Endothelial cell (in vitro differentiated cells): ENCODE measurements around the gene NPHP4. TPM values are rescaled to one million over a fixed set of nuclear protein-coding genes. Genes with fewer than 3 reads are reported as not detected.

Experiments
- DNase-seq: peaks from one replicate; pipeline ENCODE4 v3.0.0; 2021; ENCODE audit warnings: low spot score
- H3K27ac Mint-ChIP-seq: one replicate; pipeline ENCODE4 v1.8.0; 2021; ENCODE audit warnings: mixed read lengths, inconsistent platforms; ENCODE audit not compliant: unreplicated experiment
- H3K27me3 Mint-ChIP-seq: one replicate; pipeline ENCODE4 v1.8.0; 2021; ENCODE audit warnings: mild to moderate bottlenecking, moderate library complexity, mixed read lengths, inconsistent platforms; ENCODE audit not compliant: unreplicated experiment
- H3K36me3 Mint-ChIP-seq: one replicate; pipeline ENCODE4 v1.8.0; 2021; ENCODE audit warnings: mild to moderate bottlenecking, low read depth, mixed read lengths, inconsistent platforms; ENCODE audit not compliant: unreplicated experiment
- H3K4me1 Mint-ChIP-seq: one replicate; pipeline ENCODE4 v1.8.0; 2021; ENCODE audit warnings: mild to moderate bottlenecking, mixed read lengths, inconsistent platforms; ENCODE audit not compliant: unreplicated experiment
- H3K4me3 Mint-ChIP-seq: one replicate; pipeline ENCODE4 v1.8.0; 2021; ENCODE audit warnings: mild to moderate bottlenecking, mixed read lengths, inconsistent platforms; ENCODE audit not compliant: unreplicated experiment
- H3K9me3 Mint-ChIP-seq: one replicate; pipeline ENCODE4 v1.8.0; 2021; ENCODE audit warnings: mixed read lengths, inconsistent platforms; ENCODE audit not compliant: unreplicated experiment
- total RNA-seq: library from RNA; stranded (reverse); fragmentation: NEBNext Ultra II Directional; extraction: Animal tissue kit (Norgen Biotek cat#: 25700); gene quantifications from one replicate; pipeline ENCODE4 v1.2.1, GENCODE V29; 2021; ENCODE audit not compliant: unreplicated experiment
- TF ChIP-seq, protein P1 (sequence below): fragments of 200-600 bp; sonication (generic); IDR thresholded peaks from one replicate; pipeline ENCODE4 v1.5.0; 2021; ENCODE audit warnings: antibody characterized with exemption; ENCODE audit not compliant: unreplicated experiment

NPHP4 gene
- total RNA-seq, 1 donor from 2014 or later, result 15.3 TPM

DNA sequence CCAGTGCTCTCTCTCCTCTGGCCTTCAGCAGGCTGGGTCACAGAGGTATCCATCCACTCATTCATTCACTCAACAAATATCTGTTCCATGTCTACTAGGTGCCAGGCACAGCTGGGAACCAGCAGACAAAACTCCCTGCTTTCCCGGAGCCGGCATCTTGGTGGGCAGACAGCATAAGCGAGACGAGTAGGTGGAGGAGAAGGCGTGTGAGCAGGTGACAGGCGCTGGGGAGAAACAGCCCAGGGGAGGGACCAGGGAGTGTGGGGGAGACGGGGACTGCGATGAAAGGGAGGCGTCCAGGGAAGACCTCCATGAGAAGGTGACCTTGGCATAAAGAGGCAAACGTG is 42.5 kb upstream of the NPHP4 start:
- Mint-ChIP-seq H3K36me3 (no peaks in the 10 kb centered on the region), H3K4me3 (no peak overlapping the region), H3K27ac (no peak overlapping the region), H3K9me3 (no peaks in the 10 kb centered on the region), H3K27me3 (peaks cover 7% of the 10 kb centered on the region), H3K4me1 (no peaks in the 10 kb centered on the region)
- DNase-seq, result no peak
- TF ChIP-seq, protein P1, sequence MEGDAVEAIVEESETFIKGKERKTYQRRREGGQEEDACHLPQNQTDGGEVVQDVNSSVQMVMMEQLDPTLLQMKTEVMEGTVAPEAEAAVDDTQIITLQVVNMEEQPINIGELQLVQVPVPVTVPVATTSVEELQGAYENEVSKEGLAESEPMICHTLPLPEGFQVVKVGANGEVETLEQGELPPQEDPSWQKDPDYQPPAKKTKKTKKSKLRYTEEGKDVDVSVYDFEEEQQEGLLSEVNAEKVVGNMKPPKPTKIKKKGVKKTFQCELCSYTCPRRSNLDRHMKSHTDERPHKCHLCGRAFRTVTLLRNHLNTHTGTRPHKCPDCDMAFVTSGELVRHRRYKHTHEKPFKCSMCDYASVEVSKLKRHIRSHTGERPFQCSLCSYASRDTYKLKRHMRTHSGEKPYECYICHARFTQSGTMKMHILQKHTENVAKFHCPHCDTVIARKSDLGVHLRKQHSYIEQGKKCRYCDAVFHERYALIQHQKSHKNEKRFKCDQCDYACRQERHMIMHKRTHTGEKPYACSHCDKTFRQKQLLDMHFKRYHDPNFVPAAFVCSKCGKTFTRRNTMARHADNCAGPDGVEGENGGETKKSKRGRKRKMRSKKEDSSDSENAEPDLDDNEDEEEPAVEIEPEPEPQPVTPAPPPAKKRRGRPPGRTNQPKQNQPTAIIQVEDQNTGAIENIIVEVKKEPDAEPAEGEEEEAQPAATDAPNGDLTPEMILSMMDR, result no peak

DNA sequence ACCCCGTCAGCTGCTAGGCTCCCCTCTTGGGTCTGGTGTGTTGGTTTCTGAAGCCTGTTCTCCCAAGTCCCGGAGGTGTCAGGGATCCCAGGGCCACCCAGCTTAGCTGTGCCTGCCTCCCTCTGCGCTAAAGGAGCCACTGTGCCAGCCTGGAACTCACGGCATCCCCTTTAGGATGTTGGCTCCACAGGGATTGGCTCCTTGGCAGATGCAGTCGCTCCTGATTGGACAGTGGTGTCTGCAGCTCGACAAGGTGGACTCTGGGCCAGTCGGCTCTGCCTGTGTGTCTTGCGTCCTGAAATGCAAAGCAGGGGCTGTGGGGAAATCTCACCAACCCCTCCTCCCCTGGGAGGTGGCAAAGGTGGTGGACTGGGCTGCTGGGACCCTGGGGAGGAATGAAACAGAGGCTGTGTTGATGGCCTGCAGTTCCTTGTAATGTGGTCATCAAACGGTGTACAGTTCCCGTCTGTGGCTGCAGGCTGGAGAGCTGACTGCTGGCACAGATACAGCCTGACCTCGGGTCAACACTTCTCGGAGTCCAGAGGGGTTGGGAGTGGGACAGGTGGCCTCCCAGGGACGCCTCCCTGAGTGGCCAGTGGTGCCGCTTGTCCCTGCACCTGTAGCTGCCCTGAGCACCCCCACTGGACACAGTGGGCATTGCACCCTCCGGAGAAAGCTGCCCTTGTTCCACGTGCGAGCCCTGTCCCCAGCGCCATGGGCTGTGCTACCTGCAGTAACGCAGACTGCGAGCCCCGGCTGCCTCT is 41.9 kb upstream of the NPHP4 start:
- H3K9me3 Mint-ChIP-seq, result no peaks in the 10 kb centered on the region
- peaks cover 7% of the 10 kb centered on the region for H3K27me3 Mint-ChIP-seq
- no peak overlapping the region for H3K4me3 Mint-ChIP-seq
- H3K4me1 Mint-ChIP-seq, result no peaks in the 10 kb centered on the region
- H3K27ac Mint-ChIP-seq, result no peak overlapping the region
- peak; percentile 82 for DNase-seq
- H3K36me3 Mint-ChIP-seq, result no peaks in the 10 kb centered on the region
- TF ChIP-seq, protein P1, result peak; percentile 90

DNA sequence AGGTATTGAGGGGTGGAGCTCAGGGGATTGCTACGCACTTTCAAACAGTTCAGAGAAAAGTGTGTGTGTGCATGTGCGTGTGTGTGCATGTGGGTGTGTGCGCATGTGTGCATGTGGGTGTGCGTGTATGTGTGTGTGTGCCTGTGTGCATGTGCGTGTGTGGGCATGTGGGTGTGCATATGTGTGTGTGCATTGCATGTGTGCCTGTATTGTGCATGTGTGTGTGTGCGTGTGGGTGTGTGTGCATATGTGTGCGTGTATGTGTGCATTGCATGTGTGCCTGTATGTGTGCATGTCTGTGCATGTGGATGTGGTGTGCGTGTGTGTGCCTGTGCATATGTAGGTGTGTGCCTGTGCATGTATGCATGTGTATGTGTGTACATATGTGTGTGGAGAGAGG is 40.9 kb upstream of the NPHP4 start:
- H3K27ac Mint-ChIP-seq, result no peak overlapping the region
- no peaks in the 10 kb centered on the region for H3K9me3 Mint-ChIP-seq
- H3K4me1 Mint-ChIP-seq, result no peaks in the 10 kb centered on the region
- DNase-seq, result no peak
- no peaks in the 10 kb centered on the region for H3K36me3 Mint-ChIP-seq
- H3K27me3 Mint-ChIP-seq, result peaks cover 9% of the 10 kb centered on the region
- no peak overlapping the region for H3K4me3 Mint-ChIP-seq
- TF ChIP-seq, protein P1, result no peak

DNA sequence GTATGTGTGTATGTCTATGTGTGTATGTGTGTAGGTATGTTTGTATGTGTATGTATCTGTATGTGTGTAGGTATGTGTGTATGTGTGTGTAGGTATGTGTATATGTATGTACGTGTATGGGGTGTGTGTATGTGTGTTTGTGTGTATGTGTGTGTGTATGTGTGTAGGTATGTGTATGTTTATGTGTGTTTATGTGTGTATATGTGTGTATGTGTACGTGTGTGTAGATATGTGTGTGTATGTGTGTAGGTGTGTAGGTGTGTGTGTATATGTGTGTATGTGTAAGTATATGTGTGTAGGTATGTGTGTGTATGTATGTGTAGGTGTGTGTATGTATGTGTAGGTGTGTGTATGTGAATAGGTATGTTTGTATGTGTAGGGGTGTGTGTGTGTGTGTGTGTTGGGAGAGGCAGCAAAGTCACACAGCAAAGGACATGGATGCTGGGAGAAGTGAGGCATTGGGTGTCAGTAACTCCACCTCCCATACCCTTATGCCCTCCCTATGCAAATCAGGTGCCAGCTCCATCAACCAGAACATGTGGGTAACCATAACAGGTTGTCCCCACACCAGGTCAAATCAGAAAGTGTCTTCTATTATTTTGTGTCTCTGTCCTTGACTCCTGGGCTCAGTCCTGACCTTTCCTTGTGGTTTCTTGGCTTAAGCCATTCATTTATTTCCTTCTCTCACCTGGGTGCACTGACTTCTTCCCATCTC is 38.5 kb upstream of the NPHP4 start:
- H3K27me3 Mint-ChIP-seq, result peaks cover 14% of the 10 kb centered on the region
- no peaks in the 10 kb centered on the region for H3K9me3 Mint-ChIP-seq
- no peak overlapping the region for H3K4me3 Mint-ChIP-seq
- H3K36me3 Mint-ChIP-seq, result no peaks in the 10 kb centered on the region
- no peaks in the 10 kb centered on the region for H3K4me1 Mint-ChIP-seq
- TF ChIP-seq, protein P1, result no peak
- no peak overlapping the region for H3K27ac Mint-ChIP-seq
- no peak for DNase-seq

DNA sequence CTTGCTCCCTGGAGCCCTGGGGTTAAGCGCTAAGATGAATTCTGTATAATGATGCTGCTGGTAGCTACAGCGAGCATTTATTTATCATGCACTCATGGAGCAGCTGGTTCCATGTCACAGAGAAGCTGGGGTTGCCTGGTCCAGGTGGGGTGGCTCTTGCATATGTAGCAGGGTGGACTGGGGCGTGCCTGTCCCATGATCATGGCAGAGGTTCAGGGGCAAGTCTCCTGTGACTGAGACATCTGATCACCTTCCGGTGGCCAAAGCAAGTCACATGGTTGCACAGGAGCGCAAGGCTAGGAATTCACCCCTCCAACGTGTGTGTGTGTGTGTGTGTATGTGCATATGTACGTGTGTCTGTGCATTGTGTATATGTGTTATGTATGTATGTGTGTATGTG is 37.9 kb upstream of the NPHP4 start:
- H3K27ac Mint-ChIP-seq, result no peak overlapping the region
- no peak for DNase-seq
- H3K9me3 Mint-ChIP-seq, result no peaks in the 10 kb centered on the region
- H3K4me1 Mint-ChIP-seq, result no peaks in the 10 kb centered on the region
- H3K27me3 Mint-ChIP-seq, result peaks cover 11% of the 10 kb centered on the region
- TF ChIP-seq, protein P1, result no peak
- H3K36me3 Mint-ChIP-seq, result no peaks in the 10 kb centered on the region
- H3K4me3 Mint-ChIP-seq, result no peak overlapping the region
